HL-60 (cell line): ENCODE measurements around the gene CCSER2.

Experiments used
- CTCF ChIP-seq: IDR thresholded peaks from one replicate; pipeline ENCODE4 v1.5.1; 2011; ENCODE audit warnings: low read length, control low read depth, inconsistent platforms; ENCODE audit not compliant: insufficient read depth
- GABPA ChIP-seq: IDR thresholded peaks from 2 replicates; pipeline ENCODE4 v1.6.1; 2012; ENCODE audit warnings: low read depth
- POLR2AphosphoS5 ChIP-seq: IDR thresholded peaks from 2 replicates; pipeline ENCODE4 v1.6.1; 2012; ENCODE audit warnings: low read depth
- REST ChIP-seq: IDR thresholded peaks from 2 replicates; pipeline ENCODE4 v1.6.1; 2012; ENCODE audit warnings: low read depth; ENCODE audit not compliant: insufficient replicate concordance

GRCh38 chr10:84314275-84314674 is 14.1 kb upstream of the CCSER2 start:
- no peak for TF ChIP-seq CTCF
- TF ChIP-seq GABPA, result no peak
- no peak for TF ChIP-seq POLR2AphosphoS5
- TF ChIP-seq REST, result no peak
